CD14-positive monocyte (primary cell): ENCODE results near the gene ACTR2. TPM values are rescaled to one million over a fixed set of nuclear protein-coding genes. Genes with fewer than 3 reads are reported as not detected.

Experiments used
- DNase-seq, 3 donors: peaks; one replicate each; pipeline ENCODE4 v3.0.0-alpha.2; 2011 to 2022
- H2AFZ ChIP-seq: 2 replicates; pipeline ENCODE4 v1.6.0; 2012; ENCODE audit warnings: mild to moderate bottlenecking, low read depth, low read length, inconsistent platforms; ENCODE audit not compliant: insufficient read depth, poor library complexity, severe bottlenecking
- H3K27ac ChIP-seq, 2 donors: 1 replicate in 1 of 2; 2 replicates in 1 of 2; pipeline ENCODE4 v1.5.1; 2012 to 2013; ENCODE audit warnings: low read length in 2 of 2, control low read depth in 1 of 2, inconsistent platforms in 1 of 2, low read depth in 1 of 2, mild to moderate bottlenecking in 1 of 2
- H3K27me3 ChIP-seq, 2 donors: one replicate each; pipeline versions ENCODE4 v1.6.0 to v1.6.1; 2011 to 2013; ENCODE audit warnings: low read length in 2 of 2; ENCODE audit not compliant: control insufficient read depth in 2 of 2, insufficient read depth in 2 of 2
- H3K36me3 ChIP-seq, 2 donors: replicated peaks in 1 of 2; 1 replicate in 1 of 2; 2 replicates in 1 of 2; pipeline versions ENCODE4 v1.5.1 to v1.6.1; 2012 to 2013; ENCODE audit warnings: low read length in 2 of 2, control low read depth in 1 of 2, inconsistent platforms in 1 of 2, mild to moderate bottlenecking in 1 of 2; ENCODE audit not compliant: insufficient read depth in 2 of 2, control insufficient read depth in 1 of 2
- H3K4me1 ChIP-seq, 2 donors: 1 replicate in 1 of 2; 2 replicates in 1 of 2; pipeline versions ENCODE4 v1.5.1 to v1.6.1; 2012 to 2013; ENCODE audit warnings: low read length in 2 of 2, control low read depth in 1 of 2, inconsistent platforms in 1 of 2, mild to moderate bottlenecking in 1 of 2, moderate library complexity in 1 of 2; ENCODE audit not compliant: insufficient read depth in 2 of 2, control insufficient read depth in 1 of 2
- H3K4me2 ChIP-seq: replicated peaks from 2 replicates; pipeline ENCODE3; 2012; ENCODE audit warnings: low read length, moderate library complexity, mild to moderate bottlenecking; ENCODE audit not compliant: poor library complexity, severe bottlenecking; ENCODE audit errors: extremely low read depth
- H3K4me3 ChIP-seq, 3 experiments: fragments of 200-600 bp in 1 of 3; sonication (generic) in 1 of 3; replicated peaks in 1 of 3; 1 replicate in 2 of 3; 2 replicates in 1 of 3; pipeline ENCODE4 v1.5.1; 2011 to 2013; ENCODE audit warnings: low read length in 3 of 3, mild to moderate bottlenecking in 3 of 3, control low read depth in 2 of 3, low read depth in 2 of 3, inconsistent platforms in 1 of 3, moderate library complexity in 1 of 3
- H3K79me2 ChIP-seq: 2 replicates; pipeline ENCODE4 v1.6.0; 2012; ENCODE audit warnings: mild to moderate bottlenecking, control low read depth, inconsistent platforms, low read length, moderate library complexity; ENCODE audit not compliant: insufficient read depth
- H3K9ac ChIP-seq: 2 replicates; pipeline ENCODE4 v1.6.0; 2017; ENCODE audit warnings: low read length, mild to moderate bottlenecking; ENCODE audit not compliant: insufficient read depth, poor library complexity, severe bottlenecking
- H3K9me3 ChIP-seq, 2 donors: replicated peaks in 1 of 2; 1 replicate in 1 of 2; 2 replicates in 1 of 2; pipeline versions ENCODE4 v1.5.1 to v1.6.1; 2012 to 2013; ENCODE audit warnings: low read length in 2 of 2, control low read depth in 1 of 2; ENCODE audit not compliant: control insufficient read depth in 1 of 2, insufficient read depth in 1 of 2
- H4K20me1 ChIP-seq: 2 replicates; pipeline ENCODE4 v1.6.0; 2012; ENCODE audit warnings: mild to moderate bottlenecking, low read length, control low read depth, moderate library complexity; ENCODE audit not compliant: insufficient read depth
- H3K27ac Mint-ChIP-seq, 7 donors: one replicate each; pipeline ENCODE4 v1.8.0; 2020; ENCODE audit warnings: mild to moderate bottlenecking in 7 of 7, mixed read lengths in 7 of 7, moderate library complexity in 6 of 7, inconsistent platforms in 2 of 7
- H3K27me3 Mint-ChIP-seq, 3 donors: one replicate each; pipeline ENCODE4 v1.8.0; 2021 to 2022; ENCODE audit warnings: low read depth in 3 of 3, mild to moderate bottlenecking in 3 of 3, mixed read lengths in 3 of 3, moderate library complexity in 3 of 3, inconsistent platforms in 1 of 3
- H3K36me3 Mint-ChIP-seq, 2 donors: one replicate each; pipeline ENCODE4 v1.8.0; 2020; ENCODE audit warnings: mixed read lengths in 2 of 2, inconsistent platforms in 1 of 2, mild to moderate bottlenecking in 1 of 2
- H3K4me1 Mint-ChIP-seq: one replicate; pipeline ENCODE4 v1.8.0; 2020; ENCODE audit warnings: mild to moderate bottlenecking, mixed read lengths
- H3K4me3 Mint-ChIP-seq, 2 donors: one replicate each; pipeline ENCODE4 v1.8.0; 2020; ENCODE audit warnings: mild to moderate bottlenecking in 2 of 2, mixed read lengths in 2 of 2, moderate library complexity in 1 of 2
- H3K9me3 Mint-ChIP-seq, 7 donors: one replicate each; pipeline ENCODE4 v1.8.0; 2020 to 2022; ENCODE audit warnings: mixed read lengths in 7 of 7, mild to moderate bottlenecking in 6 of 7, moderate library complexity in 6 of 7, inconsistent platforms in 2 of 7
- CTCF ChIP-seq: fragments of 200-600 bp; IDR thresholded peaks from one replicate; pipeline ENCODE4 v1.8.0; 2022; ENCODE audit warnings: antibody characterized with exemption, mild to moderate bottlenecking
- WGBS: methylation state at CpG from one replicate; pipeline ENCODE4 v1.1.5; 2013; ENCODE audit warnings: missing lambda C conversion rate; ENCODE audit not compliant: insufficient coverage; 5-methylcytosine and 5-hydroxymethylcytosine counted together
- intact Hi-C, 2 donors: fragments of 100-400 bp; cut with micrococcal nuclease; formaldehyde crosslinking; loops; one replicate each; pipeline versions ENCODE4 v1.15.0 to v1.15.1; 2023
- polyA plus RNA-seq, 3 donors: library from polyadenylated mRNA; depleted of rRNA in 1 of 3; unstranded in 2 of 3; stranded (reverse) in 1 of 3; fragments of 300-500 nt in 2 of 3; fragments of >200 nt in 1 of 3; fragmentation: Illumina TruSeq in 2 of 3; gene quantifications; 1 replicate in 2 of 3; 2 replicates in 1 of 3; pipeline ENCODE4 v1.2.3, GENCODE V29; 2012 to 2021

Gene ACTR2
- polyA plus RNA-seq, 3 donors: 88.7 to 560 (median 342) TPM

DNA sequence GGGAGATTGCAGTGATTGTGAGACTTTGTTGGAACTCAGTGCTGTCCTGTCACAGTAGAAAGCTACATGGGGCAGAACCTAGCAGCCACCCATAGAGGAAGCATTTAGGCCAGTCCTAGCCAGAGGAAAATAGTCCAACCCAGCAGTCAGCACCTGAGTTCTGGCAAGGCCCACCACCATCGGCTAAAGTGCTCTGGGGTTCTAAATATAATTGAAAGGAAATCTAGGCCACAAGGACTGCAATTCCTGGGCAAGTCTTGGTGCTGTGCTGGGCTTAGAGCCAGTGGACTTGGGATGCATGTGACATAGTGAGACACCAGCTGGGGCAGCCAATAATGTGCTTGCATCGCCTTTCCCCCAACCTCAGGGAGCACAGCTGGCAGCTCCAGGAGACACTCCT is 28.9 kb upstream of the ACTR2 start:
- Mint-ChIP-seq H3K9me3 (peaks cover 0 to 1% (median 0%) of the 10 kb centered on the region in 7 donors), H3K27ac (no peak overlapping the region), H3K36me3 (peaks cover 0 to 2% of the 10 kb centered on the region in 2 donors), H3K4me1 (peaks cover 8% of the 10 kb centered on the region), H3K4me3 (no peak overlapping the region), H3K27me3 (peaks cover 2% of the 10 kb centered on the region in 3 donors)
- DNase-seq: no peak
- no peaks in the 10 kb centered on the region for H3K36me3 ChIP-seq
- H3K27ac ChIP-seq: no peak overlapping the region
- H3K4me2 ChIP-seq: no peak overlapping the region
- H3K9ac ChIP-seq: no peak overlapping the region
- no peak for TF ChIP-seq CTCF
- H3K79me2 ChIP-seq: no peaks in the 10 kb centered on the region
- H4K20me1 ChIP-seq: no peaks in the 10 kb centered on the region
- intact Hi-C loops: no loop called here
- H3K27me3 ChIP-seq: no peaks in the 10 kb centered on the region
- WGBS: 77% methylated on average over 1 of the region's 2 CpGs
- H3K9me3 ChIP-seq: no peaks in the 10 kb centered on the region
- H3K4me3 ChIP-seq: no peak overlapping the region
- peaks cover 2 to 4% of the 10 kb centered on the region in 2 donors for H3K4me1 ChIP-seq
- no peak overlapping the region for H2AFZ ChIP-seq

GRCh38 chr2:65199166-65199565 is 28.5 kb upstream of the ACTR2 start:
- H3K4me3 Mint-ChIP-seq: no peak overlapping the region
- peaks cover 8% of the 10 kb centered on the region for H3K4me1 Mint-ChIP-seq
- Histone ChIP-seq H4K20me1 (no peaks in the 10 kb centered on the region), H3K9me3 (no peaks in the 10 kb centered on the region), H2AFZ (no peak overlapping the region), H3K79me2 (no peaks in the 10 kb centered on the region), H3K27ac (no peak overlapping the region), H3K9ac (no peak overlapping the region), H3K36me3 (no peaks in the 10 kb centered on the region), H3K4me2 (no peak overlapping the region), H3K4me3 (no peak overlapping the region), H3K4me1 (peaks cover 1 to 3% of the 10 kb centered on the region in 2 donors), H3K27me3 (no peaks in the 10 kb centered on the region)
- intact Hi-C loops: no loop called here
- H3K27me3 Mint-ChIP-seq: peaks cover 2% of the 10 kb centered on the region in 3 donors
- no peak for TF ChIP-seq CTCF
- WGBS: 100% methylated on average over 1 of the region's 2 CpGs
- H3K36me3 Mint-ChIP-seq: peaks cover 0 to 2% of the 10 kb centered on the region in 2 donors
- H3K27ac Mint-ChIP-seq: no peak overlapping the region
- H3K9me3 Mint-ChIP-seq: peaks cover 0 to 1% (median 0%) of the 10 kb centered on the region in 7 donors
- DNase-seq: no peak
